Pons (tissue), 1 donor: ENCODE data around the gene DNMT1.

Experiments
- DNase-seq: peaks from one replicate; pipeline ENCODE4 v3.0.0-alpha.2; 2016; ENCODE audit warnings: low spot score

Gene DNMT1

DNA sequence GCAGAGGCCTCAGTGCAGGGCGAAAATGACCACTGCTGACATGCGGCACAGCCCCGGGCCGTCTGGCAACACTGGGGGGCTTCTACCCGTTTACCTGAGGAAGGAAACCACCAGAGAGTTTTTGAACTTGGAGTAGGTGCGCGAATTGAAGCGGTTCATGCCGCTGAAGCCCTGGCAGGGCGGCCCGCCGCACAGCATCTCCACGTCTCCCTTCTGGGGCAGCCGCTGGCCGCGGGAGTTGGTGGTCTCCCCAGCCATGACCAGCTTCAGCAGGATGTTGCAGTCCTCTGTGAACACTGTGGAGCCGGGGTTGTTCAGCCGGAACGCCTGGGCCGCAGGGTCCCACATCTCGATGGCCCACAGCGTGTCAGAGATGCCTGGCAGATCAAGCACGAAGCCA lies 54.8 kb downstream of the DNMT1 start:
- no peak for DNase-seq

GRCh38 chr19:10138879-10139795 lies 55.6 kb downstream of the DNMT1 start:
- DNase-seq, result no peak

- DNase-seq, result peak; percentile 70
These were observed 56.7 kb downstream of the DNMT1 start for GRCh38 chr19:10137751-10138682.

GRCh38 chr19:10136936-10137335 lies 57.8 kb downstream of the DNMT1 start:
- no peak for DNase-seq

GRCh38 chr19:10135551-10136334 lies 59.0 kb downstream of the DNMT1 start:
- no peak for DNase-seq

DNA sequence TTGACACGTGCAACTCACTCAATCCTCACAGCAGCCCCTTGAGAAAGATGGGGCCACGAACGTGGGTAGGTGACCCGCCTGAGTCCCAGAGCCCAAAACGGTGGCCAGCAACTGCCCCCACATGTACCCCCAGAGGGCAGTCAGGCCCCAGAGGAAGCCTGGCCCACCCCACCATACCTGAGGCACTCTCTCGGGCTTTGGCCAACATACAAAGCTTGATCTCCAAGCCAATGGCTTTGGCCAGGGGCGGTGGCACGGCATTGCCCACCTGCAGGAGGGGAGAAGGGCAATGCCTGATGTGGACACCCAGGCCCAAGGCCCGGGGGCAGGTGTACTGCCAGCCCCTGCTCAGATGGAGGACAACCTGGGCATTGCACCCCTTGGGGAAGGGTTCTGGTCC lies 60.7 kb downstream of the DNMT1 start:
- DNase-seq, result no peak

GRCh38 chr19:10133596-10133995 lies 61.2 kb downstream of the DNMT1 start:
- DNase-seq, result no peak

- DNase-seq, result no peak
These were observed 61.8 kb downstream of the DNMT1 start for GRCh38 chr19:10132905-10133304.

DNA sequence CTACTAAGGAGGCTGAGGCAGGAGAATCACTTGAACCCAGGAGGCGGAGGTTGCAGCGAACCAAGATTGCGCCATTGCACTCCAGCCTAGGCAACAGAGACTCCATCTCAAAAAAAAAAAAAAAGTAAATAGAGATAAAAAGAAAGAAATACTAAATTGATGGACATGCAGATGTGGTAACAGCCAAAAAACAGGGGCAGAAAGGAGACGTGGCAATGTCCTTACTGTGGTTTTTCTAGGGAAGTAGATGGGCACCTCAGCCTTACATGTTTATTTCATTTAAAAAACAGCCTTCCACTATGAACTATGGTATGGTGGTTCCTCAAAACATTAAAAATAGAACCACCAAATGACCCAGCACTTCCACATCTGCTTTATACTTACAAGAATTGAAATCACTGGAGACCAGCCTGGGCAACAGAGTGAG lies 68.5 kb downstream of the DNMT1 start:
- DNase-seq, result peak; percentile 73

- no peak for DNase-seq
These were observed 70.3 kb downstream of the DNMT1 start for GRCh38 chr19:10124429-10124828.

- DNase-seq, result no peak
These were observed 72.7 kb downstream of the DNMT1 start for GRCh38 chr19:10122045-10122444.

GRCh38 chr19:10120538-10121189 lies 74.1 kb downstream of the DNMT1 start:
- DNase-seq, result no peak

GRCh38 chr19:10118960-10119359 lies 75.8 kb downstream of the DNMT1 start:
- DNase-seq, result no peak

- DNase-seq, result no peak
These were observed 77.7 kb downstream of the DNMT1 start for GRCh38 chr19:10116866-10117616.

- DNase-seq, result no peak
These were observed 78.5 kb downstream of the DNMT1 start for GRCh38 chr19:10116085-10116865.

- DNase-seq, result no peak
These were observed 79.2 kb downstream of the DNMT1 start for GRCh38 chr19:10115392-10116084.

GRCh38 chr19:10114651-10115391 lies 79.9 kb downstream of the DNMT1 start:
- DNase-seq, result no peak

GRCh38 chr19:10113964-10114650 lies 80.6 kb downstream of the DNMT1 start:
- DNase-seq, result no peak
